PFSK-1 (cell line): Measurements from ENCODE around the gene SYNCRIP.

ENCODE experiments used
- FOXP2 ChIP-seq: optimal IDR thresholded peaks from 2 replicates; pipeline ENCODE3; 2011; ENCODE audit warnings: borderline replicate concordance, control low read depth, inconsistent platforms; ENCODE audit not compliant: insufficient read depth; ENCODE audit errors: extremely low read length, extremely low read depth
- POLR2AphosphoS5 ChIP-seq: IDR thresholded peaks from 2 replicates; pipeline ENCODE4 v1.6.1; 2012; ENCODE audit warnings: low read depth, mild to moderate bottlenecking, control low read depth, low read length, moderate library complexity
- TAF1 ChIP-seq: IDR thresholded peaks from 2 replicates; pipeline ENCODE4 v1.6.1; 2012; ENCODE audit warnings: low read length, control low read depth, borderline replicate concordance; ENCODE audit not compliant: insufficient read depth
- TF ChIP-seq, protein P1 (sequence below), 2 experiments: IDR thresholded peaks; 2 replicates each; pipeline versions ENCODE4 v1.6.1 to v1.8.0; 2011 to 2012; ENCODE audit warnings: low read depth in 2 of 2, low read length in 2 of 2, control low read depth in 1 of 2, inconsistent platforms in 1 of 2, mild to moderate bottlenecking in 1 of 2, moderate library complexity in 1 of 2; ENCODE audit not compliant: insufficient read depth in 1 of 2

DNA sequence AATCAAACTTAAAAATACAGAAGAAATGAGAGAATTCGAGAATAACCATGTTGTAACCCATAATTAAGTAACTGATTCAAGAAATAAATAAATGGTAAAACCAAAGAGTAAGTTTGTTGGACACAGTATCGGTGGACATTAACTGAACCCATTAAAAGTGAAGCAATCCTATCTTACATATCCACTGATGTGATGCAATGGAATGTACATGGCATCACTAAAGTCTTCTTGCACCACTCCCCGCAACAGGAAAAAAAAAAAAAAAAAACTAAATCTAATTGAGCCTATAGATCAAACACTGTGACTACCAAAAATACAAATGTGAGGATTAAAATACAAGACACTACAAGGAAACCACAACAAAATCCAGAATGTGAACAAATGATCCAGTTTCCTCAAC, 56.9 kb downstream of the SYNCRIP start:
- TF ChIP-seq, protein P1, sequence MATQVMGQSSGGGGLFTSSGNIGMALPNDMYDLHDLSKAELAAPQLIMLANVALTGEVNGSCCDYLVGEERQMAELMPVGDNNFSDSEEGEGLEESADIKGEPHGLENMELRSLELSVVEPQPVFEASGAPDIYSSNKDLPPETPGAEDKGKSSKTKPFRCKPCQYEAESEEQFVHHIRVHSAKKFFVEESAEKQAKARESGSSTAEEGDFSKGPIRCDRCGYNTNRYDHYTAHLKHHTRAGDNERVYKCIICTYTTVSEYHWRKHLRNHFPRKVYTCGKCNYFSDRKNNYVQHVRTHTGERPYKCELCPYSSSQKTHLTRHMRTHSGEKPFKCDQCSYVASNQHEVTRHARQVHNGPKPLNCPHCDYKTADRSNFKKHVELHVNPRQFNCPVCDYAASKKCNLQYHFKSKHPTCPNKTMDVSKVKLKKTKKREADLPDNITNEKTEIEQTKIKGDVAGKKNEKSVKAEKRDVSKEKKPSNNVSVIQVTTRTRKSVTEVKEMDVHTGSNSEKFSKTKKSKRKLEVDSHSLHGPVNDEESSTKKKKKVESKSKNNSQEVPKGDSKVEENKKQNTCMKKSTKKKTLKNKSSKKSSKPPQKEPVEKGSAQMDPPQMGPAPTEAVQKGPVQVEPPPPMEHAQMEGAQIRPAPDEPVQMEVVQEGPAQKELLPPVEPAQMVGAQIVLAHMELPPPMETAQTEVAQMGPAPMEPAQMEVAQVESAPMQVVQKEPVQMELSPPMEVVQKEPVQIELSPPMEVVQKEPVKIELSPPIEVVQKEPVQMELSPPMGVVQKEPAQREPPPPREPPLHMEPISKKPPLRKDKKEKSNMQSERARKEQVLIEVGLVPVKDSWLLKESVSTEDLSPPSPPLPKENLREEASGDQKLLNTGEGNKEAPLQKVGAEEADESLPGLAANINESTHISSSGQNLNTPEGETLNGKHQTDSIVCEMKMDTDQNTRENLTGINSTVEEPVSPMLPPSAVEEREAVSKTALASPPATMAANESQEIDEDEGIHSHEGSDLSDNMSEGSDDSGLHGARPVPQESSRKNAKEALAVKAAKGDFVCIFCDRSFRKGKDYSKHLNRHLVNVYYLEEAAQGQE (IDR thresholded peaks at IDR 0.05; ENCODE audit: insufficient read depth in 1 of 2, low read depth in 2 of 2, low read length in 2 of 2) = no peak
- TF ChIP-seq POLR2AphosphoS5 (no peak), TAF1 (no peak), FOXP2 (no peak)
